Right cardiac atrium (tissue), 5 donors: ENCODE measurements around the gene LANCL2. TPM values are rescaled to one million over a fixed set of nuclear protein-coding genes. Genes with fewer than 3 reads are reported as not detected.

Source experiments
- ATAC-seq, 2 donors: fragments of 200-7000 bp; cut with Tn5 transposase; one replicate each; pipeline versions ENCODE4 v1.8.0 to v1.9.1; 2020; ENCODE audit warnings: moderate library complexity in 2 of 2, mild to moderate bottlenecking in 1 of 2
- DNase-seq, 3 donors: peaks; one replicate each; pipeline ENCODE4 v3.0.0-alpha.2; 2020
- H3K27ac ChIP-seq: one replicate; pipeline ENCODE4 v1.5.1; 2013; ENCODE audit warnings: mild to moderate bottlenecking, low read length, control low read depth, moderate library complexity
- H3K27me3 ChIP-seq: one replicate; pipeline ENCODE4 v1.6.1; 2013; ENCODE audit not compliant: control insufficient read depth, insufficient read depth
- H3K4me1 ChIP-seq: one replicate; pipeline ENCODE4 v1.6.1; 2013; ENCODE audit warnings: low read length; ENCODE audit not compliant: control insufficient read depth, insufficient read depth
- H3K4me3 ChIP-seq: one replicate; pipeline ENCODE4 v1.5.1; 2013; ENCODE audit warnings: low read length, control low read depth
- H3K9me3 ChIP-seq: one replicate; pipeline ENCODE4 v1.6.1; 2013; ENCODE audit warnings: low read length; ENCODE audit not compliant: control insufficient read depth
- WGBS: extraction: QIAGEN DNeasy Blood & Tissue Kit; methylation state at CpG from one replicate; pipeline ENCODE4 v1.1.7; 2013; 5-methylcytosine and 5-hydroxymethylcytosine counted together
- intact Hi-C, 4 donors: fragments of 100-400 bp; cut with DNase I; formaldehyde crosslinking; loops; one replicate each; pipeline versions ENCODE4 v1.11.0 to v1.14.0; 2022 to 2023
- polyA plus RNA-seq: library from polyadenylated mRNA; stranded (reverse); fragments of 200-250 nt; gene quantifications from one replicate; pipeline ENCODE4 v1.2.3, GENCODE V29; 2013
- total RNA-seq, 4 donors: library from RNA; stranded (reverse); fragmentation: NEBNext Ultra II Directional; extraction: Animal tissue kit (Norgen Biotek cat#: 25700); gene quantifications; one replicate each; pipeline ENCODE4 v1.2.1, GENCODE V29; 2021
- donor health status: healthy with polysubstance abuse.
- donor health status: DM: no; HTN: yes; CAD: no.
- donor health status: DM: no; HTN: no; CAD: no.
- donor health status: DM: no; HTN: yes; CAD: no; lungs with severe emphysema.
- donor health status: DM: yes; HTN: yes; CAD: no.

LANCL2 gene
- total and polyA plus RNA-seq, 5 donors = 4.2 to 9.9 (median 8.7) TPM

DNA sequence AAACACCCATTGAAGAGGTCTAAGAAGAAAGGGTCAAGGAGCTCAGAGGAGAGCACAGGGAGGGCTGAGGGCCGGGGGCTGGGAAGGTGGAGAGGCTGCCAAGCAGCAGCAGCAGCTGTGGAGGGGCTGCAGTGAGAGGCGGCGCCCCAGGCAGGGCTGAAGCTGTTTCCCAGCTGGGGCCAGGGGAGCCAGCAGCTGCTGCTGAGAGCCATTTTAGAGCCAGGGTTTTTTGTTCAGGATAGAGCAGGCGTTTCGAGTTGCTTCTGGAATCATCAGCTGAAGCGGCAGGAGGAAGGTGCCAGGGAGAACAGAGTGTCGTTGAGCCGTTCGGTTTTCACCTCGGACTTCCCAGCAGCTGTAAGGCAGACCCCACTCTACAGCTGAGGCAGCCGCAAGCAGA, 62.7 kb downstream of the LANCL2 start:
- intact Hi-C loops = no loop called here
- H3K27ac ChIP-seq = no peak overlapping the region
- ATAC-seq (no peak), DNase-seq (no peak)
- no peaks in the 10 kb centered on the region for H3K27me3 ChIP-seq
- WGBS = 72% methylated on average over 11 of the region's 11 CpGs
- H3K4me3 ChIP-seq = no peak overlapping the region
- no peaks in the 10 kb centered on the region for H3K4me1 ChIP-seq
- no peaks in the 10 kb centered on the region for H3K9me3 ChIP-seq

DNA sequence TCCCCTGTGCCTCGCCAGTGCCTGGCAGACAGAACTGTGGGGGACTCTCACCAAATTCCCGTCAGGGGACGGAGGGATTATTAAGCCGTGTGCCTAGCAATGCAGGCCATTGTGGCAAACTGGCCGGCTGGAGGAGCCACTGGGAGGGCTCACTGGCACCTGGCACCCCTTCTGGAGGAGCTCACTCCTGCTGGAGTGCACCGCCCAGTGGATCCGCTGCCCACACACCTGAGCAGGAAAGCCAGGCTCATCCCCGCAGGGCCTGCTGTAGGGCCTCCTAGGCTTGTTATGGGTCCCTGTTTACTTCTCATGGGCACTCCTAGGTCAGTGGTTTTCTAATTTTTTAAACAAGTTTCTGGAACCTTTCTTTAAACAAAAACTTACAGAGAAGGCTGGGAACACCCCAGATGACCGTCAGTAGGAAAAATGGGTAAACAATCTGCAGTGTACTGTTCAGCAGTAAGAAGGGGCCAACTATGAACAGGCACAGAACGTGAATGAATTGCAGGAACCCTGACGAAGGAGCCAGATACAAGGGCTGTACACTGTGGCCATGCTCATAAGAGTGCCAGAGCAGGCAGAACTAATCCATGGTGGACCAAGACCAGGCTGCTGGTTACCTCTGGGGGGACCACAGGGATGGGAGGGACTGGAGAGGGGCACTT, 64.8 kb downstream of the LANCL2 start:
- no peak for ATAC-seq
- Histone ChIP-seq H3K27ac (no peak overlapping the region), H3K27me3 (no peaks in the 10 kb centered on the region), H3K9me3 (no peaks in the 10 kb centered on the region), H3K4me1 (no peaks in the 10 kb centered on the region), H3K4me3 (no peak overlapping the region)
- 87% methylated on average over 11 of the region's 11 CpGs for WGBS
- no peak for DNase-seq
- intact Hi-C loops = loop anchor here in 2 of 4 donors (10.0 kb wide), 1 partner anchor 165 kb away; no protein-coding TSS in a partner anchor

DNA sequence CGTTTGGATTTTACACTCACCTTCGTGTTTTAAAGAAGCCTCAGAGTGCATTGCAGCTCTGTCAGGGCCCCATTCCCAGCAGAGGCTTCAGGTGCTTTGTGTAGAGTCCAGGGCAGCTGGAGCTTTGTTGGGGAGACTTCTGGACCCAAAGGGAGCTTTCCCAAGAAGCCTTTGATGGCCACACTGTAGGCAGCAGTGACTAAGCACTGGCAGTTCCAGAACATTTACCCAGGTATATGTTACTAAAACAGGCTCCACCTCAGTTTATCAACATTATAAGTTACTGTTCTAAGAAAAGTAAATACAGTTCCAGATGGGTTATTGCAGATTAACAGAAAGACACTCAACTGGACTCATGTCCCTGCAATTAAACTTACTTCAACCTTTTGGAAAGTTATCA, 66.8 kb downstream of the LANCL2 start:
- DNase-seq (no peak), ATAC-seq (no peak)
- Histone ChIP-seq H3K27me3 (no peaks in the 10 kb centered on the region), H3K4me3 (no peak overlapping the region), H3K9me3 (no peaks in the 10 kb centered on the region), H3K27ac (no peak overlapping the region), H3K4me1 (no peaks in the 10 kb centered on the region)
- intact Hi-C loops = loop anchor here in 2 of 4 donors (10.0 kb wide), 1 partner anchor 163 kb away; no protein-coding TSS in a partner anchor
- 49% methylated on average over 2 of the region's 2 CpGs for WGBS

DNA sequence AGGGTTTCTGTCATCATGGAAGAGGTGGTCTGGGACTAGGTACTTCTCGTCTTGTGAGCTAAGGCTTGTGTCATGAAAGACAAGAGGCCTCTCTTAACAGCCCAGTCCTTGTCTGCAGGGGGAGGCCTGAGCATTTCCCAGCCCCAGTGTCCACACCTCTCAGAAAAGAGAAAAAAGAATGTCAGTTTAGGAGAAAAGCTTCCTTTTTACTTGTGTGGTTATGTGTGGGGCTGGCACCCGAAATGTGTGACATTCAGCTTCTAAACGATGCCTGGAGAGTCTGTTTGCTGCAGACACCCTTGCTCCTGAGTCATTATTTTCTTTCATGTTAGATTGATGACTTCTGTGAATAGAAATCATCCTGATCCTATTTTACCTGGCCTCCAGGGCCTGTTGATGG, 67.4 kb downstream of the LANCL2 start:
- no peaks in the 10 kb centered on the region for H3K4me1 ChIP-seq
- no peaks in the 10 kb centered on the region for H3K9me3 ChIP-seq
- ATAC-seq = no peak
- intact Hi-C loops = loop anchor here in 2 of 4 donors (10.0 kb wide), 1 partner anchor 162 kb away; no protein-coding TSS in a partner anchor
- H3K4me3 ChIP-seq = no peak overlapping the region
- H3K27ac ChIP-seq = no peak overlapping the region
- H3K27me3 ChIP-seq = no peaks in the 10 kb centered on the region
- DNase-seq = no peak
- WGBS = 78% methylated on average over 3 of the region's 3 CpGs

DNA sequence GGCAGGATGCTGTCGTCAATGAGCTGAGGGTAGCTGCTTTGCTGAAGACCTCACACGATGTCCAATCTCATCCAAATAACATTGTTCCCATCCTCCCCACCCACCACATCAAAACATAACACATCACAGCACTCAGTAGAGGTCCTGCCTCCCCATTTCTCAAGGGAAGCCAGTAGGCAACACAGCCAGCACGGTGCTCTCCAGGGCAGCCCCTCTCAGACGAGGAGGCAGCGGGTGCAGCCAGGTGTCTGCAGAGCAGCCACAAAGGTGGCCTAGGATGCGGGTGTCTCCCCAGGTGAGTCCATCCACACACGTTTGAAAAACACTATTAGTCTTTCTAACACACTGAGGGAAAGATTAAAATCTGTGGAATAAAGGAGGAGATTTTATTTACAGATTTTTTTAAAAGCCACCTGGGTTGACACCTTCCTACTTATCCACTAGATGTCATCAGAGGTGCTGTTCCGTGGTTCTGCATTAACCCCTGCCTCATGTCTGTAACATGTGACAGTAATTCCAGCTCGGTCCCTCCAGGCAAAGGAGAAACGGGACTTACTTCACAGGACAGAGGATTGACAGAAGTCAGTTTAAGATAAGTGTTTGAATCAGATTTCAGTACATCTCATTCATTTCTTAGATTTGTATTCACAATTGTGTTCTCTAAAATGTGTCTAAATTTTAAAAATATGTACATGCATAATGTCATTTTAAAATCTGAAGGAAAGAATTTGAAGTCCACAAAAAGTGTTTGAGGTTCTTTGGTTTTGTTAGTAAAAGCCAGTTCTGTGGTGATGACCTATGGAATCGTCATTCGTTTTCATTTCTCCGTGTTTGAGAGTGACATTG, 68.0 kb downstream of the LANCL2 start:
- no peak for DNase-seq
- peak; percentile 40 to 55 for ATAC-seq
- H3K9me3 ChIP-seq = no peaks in the 10 kb centered on the region
- intact Hi-C loops = loop anchor here in 2 of 4 donors (10.0 kb wide), 1 partner anchor 162 kb away; no protein-coding TSS in a partner anchor
- no peak overlapping the region for H3K4me3 ChIP-seq
- H3K4me1 ChIP-seq = no peaks in the 10 kb centered on the region
- WGBS = 66% methylated on average over 13 of the region's 13 CpGs
- no peaks in the 10 kb centered on the region for H3K27me3 ChIP-seq
- H3K27ac ChIP-seq = no peak overlapping the region

DNA sequence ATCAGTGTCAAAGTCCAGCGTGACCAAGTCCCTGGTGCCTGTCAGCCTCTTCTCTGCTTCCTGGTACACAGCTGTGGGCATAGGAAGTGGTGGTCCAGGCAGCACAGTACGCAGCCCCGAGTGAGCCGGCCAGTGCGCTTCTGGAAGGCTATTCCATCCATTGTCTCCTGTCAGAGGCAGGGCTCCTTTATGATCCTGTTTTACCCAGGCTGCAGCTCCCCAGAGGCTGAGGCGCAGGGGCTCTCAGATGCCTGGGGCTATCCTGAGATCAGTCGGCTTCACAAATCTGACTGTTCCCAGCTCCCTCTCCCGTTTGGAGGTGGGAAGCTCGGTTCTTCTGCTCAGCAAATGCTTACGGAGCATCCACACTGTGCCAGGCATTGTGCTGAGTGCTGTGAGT, 70.3 kb downstream of the LANCL2 start:
- Histone ChIP-seq H3K27ac (no peak overlapping the region), H3K9me3 (no peaks in the 10 kb centered on the region), H3K4me1 (no peaks in the 10 kb centered on the region), H3K4me3 (no peak overlapping the region), H3K27me3 (no peaks in the 10 kb centered on the region)
- DNase-seq (no peak), ATAC-seq (no peak)
- intact Hi-C loops = loop anchor here in 3 of 4 donors (5.0 to 10.0 kb wide), 2 partner anchors 159 to 162 kb away; no protein-coding TSS in a partner anchor
- WGBS = 74% methylated on average over 10 of the region's 10 CpGs

DNA sequence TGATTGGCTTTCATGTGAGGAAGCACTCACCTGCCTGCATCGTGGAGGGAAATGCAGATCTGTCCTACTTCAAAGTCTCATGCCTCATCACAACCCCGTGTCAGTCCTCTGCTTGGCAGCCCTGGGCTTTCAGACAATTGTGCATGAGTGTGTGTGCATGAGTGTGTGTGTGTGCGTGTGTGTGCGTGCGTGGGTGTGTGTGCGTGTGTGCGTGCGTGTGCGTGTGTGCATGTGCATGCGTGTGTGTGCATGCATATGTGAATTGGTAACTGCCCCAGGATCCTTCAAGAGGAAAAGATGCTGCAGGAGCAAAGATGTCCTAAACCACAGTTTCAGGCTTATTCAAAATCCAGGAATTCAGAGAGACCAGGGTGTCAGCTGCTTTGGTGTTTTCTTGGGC, 71.3 kb downstream of the LANCL2 start:
- intact Hi-C loops = loop anchor here in 3 of 4 donors (5.0 to 10.0 kb wide), 2 partner anchors 158 to 161 kb away; no protein-coding TSS in a partner anchor
- Histone ChIP-seq H3K27me3 (no peaks in the 10 kb centered on the region), H3K4me3 (no peak overlapping the region), H3K27ac (no peak overlapping the region), H3K9me3 (no peaks in the 10 kb centered on the region), H3K4me1 (no peaks in the 10 kb centered on the region)
- DNase-seq = no peak
- WGBS = 84% methylated on average over 10 of the region's 10 CpGs
- no peak for ATAC-seq

DNA sequence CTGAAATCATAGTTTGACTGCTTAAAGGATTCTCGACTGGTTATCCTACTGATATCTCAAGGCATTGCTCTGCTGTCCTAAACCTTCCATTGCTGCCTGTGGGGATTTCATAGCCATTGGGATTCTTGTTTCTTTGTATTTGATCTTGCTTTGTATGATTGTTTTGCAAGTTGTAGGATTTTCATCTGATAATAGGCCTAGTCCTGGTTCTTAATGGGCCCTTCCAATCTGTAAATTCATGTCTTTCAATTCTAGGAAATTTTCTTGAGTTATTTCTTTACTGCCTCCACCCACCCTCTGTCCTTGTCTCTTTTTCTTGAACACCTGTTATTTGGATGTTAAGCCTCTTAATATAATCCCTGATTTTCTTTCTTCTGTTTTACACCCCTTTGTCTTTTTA, 72.2 kb downstream of the LANCL2 start:
- DNase-seq = no peak

DNA sequence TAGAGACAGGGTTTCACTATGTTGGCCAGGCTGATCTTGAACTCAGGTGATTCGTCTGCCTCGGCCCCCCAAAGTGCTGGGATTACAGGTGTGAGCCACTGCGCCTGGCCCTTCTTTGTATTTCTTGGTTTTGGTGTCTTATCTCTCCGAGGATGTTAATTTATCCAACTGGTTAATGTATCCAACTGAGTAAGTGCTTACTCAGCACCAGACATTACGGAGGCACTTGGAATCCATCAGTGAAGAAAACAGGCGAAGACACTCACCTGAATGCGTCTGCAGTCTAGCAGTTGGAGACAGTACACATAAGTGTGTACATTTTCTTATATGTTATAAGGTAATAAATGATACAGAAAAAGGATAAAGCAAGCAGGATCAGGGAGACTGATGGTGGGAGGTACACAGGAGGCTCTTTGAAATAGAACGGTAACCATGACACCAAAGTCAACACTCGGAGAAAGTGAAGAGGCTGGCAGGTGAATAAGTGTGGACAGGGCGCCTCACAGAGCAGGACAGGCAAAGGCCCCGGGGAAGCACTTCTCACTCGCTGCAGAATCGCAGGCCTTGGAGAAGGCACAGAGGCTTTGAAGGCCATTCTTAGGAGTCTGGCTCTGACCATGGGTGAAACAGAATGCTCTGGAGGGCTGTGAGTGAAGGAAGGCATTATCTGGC, 73.1 kb downstream of the LANCL2 start:
- 88% methylated on average over 13 of the region's 13 CpGs for WGBS
- Histone ChIP-seq H3K9me3 (no peaks in the 10 kb centered on the region), H3K27me3 (no peaks in the 10 kb centered on the region), H3K4me1 (no peaks in the 10 kb centered on the region), H3K4me3 (no peak overlapping the region), H3K27ac (no peak overlapping the region)
- DNase-seq (no peak), ATAC-seq (no peak)
- intact Hi-C loops = loop anchor here in 3 of 4 donors (5.0 to 10.0 kb wide), 2 partner anchors 157 to 159 kb away; no protein-coding TSS in a partner anchor

More for the DNA sequence above, 72.2 kb downstream of the LANCL2 start:
- no peak for ATAC-seq
- intact Hi-C loops = loop anchor here in 3 of 4 donors (5.0 to 10.0 kb wide), 2 partner anchors 157 to 160 kb away; no protein-coding TSS in a partner anchor
- H3K27ac ChIP-seq = no peak overlapping the region
- no peaks in the 10 kb centered on the region for H3K9me3 ChIP-seq
- no peaks in the 10 kb centered on the region for H3K4me1 ChIP-seq
- H3K27me3 ChIP-seq = no peaks in the 10 kb centered on the region
- H3K4me3 ChIP-seq = no peak overlapping the region
- 78% methylated on average over 1 of the region's 1 CpG for WGBS

DNA sequence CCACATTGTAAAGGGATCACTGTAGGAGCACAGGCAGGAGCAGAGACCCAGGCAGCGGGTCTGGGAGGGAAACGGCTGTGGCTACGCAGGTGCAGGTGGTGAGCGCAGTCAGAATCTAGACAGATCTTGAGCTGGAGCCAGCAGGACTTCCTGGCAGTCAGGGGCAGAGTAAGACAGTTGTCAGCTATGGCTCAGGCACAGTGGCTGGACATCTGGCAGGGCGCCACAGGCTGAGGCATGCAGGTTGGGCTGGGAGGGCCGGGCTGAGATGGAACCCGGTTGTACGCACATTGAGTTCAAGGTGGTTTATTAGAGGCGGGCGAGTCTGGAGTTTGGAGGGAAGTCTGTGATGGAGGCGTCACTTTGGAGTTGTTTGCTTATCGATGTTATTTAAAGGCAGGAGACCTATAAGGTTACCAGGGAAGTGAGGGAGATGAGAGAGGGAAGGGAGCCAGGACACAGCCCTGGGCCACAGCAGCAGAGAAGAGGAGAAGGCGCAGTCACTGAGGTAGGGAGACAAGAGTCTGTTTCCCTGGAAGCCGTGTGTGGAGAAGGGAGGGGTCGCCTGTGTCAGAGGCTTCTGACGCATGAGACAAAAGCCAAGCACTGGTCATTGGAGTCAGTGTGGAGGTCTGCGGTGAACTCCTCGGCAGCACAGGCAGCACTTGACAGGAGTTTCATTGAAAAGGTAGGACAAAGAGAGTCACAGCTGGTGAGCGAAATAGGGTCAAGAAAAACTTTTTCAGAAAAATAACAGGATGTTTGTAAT, 73.8 kb downstream of the LANCL2 start:
- Histone ChIP-seq H3K27me3 (no peaks in the 10 kb centered on the region), H3K9me3 (no peaks in the 10 kb centered on the region), H3K27ac (no peak overlapping the region), H3K4me1 (no peaks in the 10 kb centered on the region), H3K4me3 (no peak overlapping the region)
- intact Hi-C loops = loop anchor here in 3 of 4 donors (5.0 to 10.0 kb wide), 2 partner anchors 156 to 158 kb away; no protein-coding TSS in a partner anchor
- DNase-seq = peak; percentile 50 to 79 (median 73)
- 51% methylated on average over 19 of the region's 19 CpGs for WGBS
- peak; percentile 46 to 63 for ATAC-seq
